Renal cortical epithelial cell (primary cell): ENCODE data around the gene LMAN1L. TPM values are rescaled to one million over a fixed set of nuclear protein-coding genes. Genes with fewer than 3 reads are reported as not detected.
"Not testable (repeated sequence)": the region's sequence is repeated elsewhere in the genome, so short reads cannot be mapped to it uniquely, and the experiment has no call there.

ENCODE experiments used
- DNase-seq: peaks from one replicate; pipeline ENCODE4 v3.0.0-alpha.2; 2011; ENCODE audit warnings: low read depth
- total RNA-seq: library from RNA; depleted of rRNA; stranded (reverse); fragments of >200 nt; gene quantifications from 2 replicates; pipeline ENCODE4 v1.2.3, GENCODE V29; 2014

The LMAN1L gene
- total RNA-seq, 1 donor from 2014 or later: not detected

DNA sequence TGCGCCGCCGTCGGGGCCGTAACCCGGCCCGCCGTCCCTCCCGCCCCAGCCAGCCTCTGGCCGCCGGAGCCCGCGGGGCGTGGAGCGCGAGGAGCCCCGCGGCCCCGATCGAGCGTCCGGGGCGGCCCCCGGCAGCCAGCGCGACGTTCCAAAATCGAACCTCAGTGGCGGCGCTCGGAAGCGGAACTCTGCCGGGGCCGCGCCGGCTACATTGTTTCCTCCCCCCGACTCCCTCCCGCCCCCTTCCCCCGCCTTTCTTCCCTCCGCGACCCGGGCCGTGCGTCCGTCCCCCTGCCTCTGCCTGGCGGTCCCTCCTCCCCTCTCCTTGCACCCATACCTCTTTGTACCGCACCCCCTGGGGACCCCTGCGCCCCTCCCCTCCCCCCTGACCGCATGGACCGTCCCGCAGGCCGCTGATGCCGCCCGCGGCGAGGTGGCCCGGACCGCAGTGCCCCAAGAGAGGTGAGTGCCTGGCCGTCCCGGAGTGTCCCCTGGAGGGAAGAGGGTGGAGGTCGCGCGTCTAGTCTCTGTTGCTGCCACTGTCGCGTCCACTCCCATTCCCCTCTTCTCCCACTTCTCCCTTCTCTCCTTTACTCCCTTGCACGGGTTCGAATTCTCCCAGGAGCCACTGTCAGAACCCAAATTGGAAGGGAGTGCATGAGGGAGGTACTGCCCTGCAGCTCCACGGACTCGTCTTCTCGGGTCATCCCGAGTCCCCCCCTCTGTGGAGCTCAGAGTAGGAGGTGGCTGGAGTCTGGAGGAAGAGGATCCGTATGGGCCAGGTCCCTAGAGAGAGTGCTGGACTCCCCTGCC, 30.2 kb upstream of the LMAN1L start:
- DNase-seq: no peak

DNA sequence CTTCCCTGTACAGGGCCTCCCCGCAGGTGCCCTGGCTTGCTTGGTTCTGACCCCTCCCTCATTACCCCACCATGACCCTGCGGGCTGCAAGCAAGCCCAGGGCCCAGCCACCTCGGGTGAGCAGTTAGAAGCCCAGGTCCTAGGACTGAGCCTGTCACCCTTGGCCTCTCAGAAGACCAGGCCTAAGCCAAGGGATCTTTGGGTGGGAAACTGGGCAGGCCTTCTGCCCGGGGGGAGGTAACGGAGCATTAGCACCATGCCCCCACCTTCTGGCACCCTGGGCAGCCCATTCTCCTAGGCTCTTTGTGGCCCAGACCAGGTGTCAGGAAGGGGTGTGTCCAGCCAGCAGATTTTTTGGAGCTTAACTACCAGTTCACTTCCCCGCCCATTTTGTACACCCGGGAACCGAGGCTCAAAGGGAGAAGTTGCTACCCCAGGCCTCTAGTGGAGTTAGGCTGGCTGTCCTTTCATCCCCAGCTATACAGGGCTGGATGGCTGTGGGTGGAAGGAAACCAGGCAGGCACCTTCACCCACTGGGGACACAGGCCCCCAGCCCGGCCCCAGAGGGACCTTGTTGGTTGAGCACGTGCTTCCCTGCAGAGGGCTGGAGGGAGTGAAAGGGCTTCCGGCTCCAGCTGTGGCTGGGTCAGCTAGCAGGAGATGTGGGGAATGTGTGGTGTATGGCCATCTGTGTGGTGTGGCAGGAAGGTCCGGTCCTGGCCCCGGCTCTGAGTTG, 29.4 kb upstream of the LMAN1L start:
- no peak for DNase-seq

DNA sequence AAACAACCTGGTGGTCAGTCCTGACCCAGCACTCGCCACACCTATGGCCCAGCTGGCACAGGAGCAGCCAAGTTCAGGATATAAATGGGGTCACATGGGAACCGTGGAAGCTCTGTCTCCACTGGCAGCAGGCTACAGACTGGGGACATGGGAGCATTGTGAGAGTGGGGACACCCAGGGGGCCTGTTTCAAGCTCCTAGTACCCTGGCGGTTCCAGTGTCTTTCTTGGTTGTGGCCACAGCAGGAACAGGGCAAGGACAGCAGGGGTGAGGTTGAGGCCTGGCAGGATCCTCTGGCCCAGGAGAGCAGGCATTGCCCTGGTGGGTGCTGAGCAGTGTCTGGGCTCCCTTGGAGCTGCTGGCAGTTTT, 28.8 kb upstream of the LMAN1L start:
- DNase-seq: no peak

DNA sequence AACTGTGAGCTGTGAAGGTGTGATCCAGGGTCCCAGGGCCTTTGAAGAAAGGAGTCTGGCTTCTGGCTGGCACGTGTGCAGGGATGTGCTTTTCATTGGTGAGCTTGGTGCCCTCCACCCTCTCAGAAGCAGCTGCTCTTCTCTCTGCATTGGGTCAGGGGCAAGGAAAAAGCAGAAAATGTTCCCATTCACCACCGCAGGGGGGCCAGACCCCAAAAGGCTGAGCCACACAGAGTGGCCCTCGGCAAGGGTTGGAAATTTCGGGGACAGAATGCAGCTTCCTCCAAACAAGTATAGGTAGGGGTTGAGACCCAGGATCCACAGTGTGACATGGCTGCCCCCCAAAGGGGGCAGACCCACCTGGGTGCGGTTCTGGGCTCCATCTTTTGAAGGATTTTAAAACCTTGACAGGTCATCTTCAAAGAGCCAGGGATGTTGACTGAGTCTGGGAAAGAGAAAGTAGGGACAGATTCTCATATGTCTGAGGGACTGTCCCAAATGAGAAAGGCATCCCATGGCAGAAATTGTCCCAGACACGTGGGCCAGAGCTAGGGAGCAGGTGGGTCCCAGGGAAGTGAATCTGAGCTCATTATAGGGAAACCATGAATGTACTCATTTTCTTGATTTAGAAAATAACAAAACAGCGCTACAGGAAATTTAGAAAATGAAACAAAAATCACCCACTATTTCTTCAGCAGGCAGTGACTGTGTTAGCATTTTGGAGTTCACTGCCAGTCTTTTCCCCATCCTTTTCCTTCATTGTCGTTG, 28.0 kb upstream of the LMAN1L start:
- DNase-seq: no peak

DNA sequence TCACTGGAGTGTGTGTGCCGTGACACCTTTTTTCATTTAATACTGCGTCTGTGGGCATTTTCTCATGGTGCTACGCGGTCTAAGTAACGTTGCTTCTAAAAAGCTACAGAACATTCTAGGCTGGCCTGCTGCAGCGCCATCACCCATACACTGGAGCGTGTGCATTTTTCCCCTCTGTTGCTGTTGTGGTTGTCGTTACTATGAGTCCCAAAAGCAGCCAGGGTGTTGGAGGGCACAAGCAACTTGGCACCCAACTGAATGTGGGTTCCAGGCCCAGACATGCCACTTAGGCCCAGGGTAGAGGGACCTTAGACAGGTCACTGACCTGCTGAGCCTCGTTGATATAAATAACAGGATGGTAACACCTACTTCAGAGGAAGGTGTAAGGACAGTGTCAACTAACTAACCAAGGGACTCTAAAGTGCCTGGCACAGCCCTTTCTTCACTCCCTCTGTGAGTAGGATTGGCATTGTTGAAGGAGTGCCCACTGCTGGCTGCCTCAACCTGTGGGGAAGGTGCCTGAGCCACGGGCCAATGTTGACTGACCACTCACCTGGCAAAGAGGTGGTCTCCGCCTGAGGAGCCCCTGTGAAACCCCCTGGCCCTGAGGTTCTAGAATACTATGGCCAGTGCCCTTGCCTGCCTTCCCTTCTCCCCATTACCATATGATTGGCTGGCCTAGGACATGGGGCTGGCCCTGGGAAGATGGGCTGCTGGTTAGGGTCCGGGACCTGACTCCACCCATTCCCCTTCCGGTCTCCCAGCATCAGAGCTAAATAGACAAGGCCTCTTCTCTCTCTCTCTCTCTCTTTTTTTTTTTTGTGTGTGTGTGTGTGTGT, 27.2 kb upstream of the LMAN1L start:
- no peak for DNase-seq

DNA sequence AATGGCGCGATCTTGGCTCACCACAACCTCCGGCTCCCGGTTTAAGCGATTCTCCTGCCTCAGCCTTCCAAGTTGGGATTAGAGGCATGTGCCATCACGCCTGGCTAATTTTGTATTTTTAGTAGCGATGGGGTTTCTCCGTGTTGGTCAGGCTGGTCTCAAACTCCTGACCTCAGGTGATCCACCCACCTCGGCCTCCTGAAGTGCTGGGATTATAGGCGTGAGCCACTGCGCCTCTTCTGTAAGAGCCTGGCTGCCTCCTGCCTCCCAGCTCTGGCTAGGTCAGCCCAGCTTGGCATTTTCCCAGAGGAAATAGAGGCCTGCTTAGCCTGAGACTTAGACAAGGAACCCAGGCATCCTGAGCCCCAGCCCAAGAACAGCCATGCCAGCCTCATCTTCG, 26.6 kb upstream of the LMAN1L start:
- DNase-seq: not testable (repeated sequence)

DNA sequence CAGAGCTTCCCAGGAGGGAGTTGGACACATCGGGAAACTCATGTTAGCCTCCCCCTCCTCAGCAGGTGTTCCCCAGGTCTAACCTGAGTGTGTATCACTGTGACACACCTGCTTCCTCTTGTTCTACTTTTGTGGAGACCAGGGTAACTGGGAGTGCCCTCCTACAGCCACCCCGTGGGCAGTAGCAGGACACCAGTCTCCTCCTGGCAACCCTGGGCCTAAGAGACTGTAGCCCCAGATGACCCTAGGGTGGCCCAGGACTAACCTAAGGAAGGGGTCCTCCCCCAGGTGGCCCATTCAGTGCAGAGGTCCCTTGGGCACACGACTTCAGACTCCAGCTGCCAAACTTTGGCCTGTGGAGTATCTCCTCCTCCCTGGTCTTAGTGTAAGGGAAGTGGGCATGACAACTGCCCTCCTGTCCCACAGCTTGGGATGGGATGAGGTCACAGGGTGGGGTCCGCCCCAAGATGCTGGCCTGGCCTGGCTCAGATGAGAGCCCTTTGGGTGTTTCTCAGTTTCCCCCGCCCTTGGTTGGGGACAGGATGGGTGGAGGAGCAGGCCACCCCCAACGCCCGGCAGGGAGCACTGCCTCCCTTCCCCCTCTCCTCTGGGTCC, 26.0 kb upstream of the LMAN1L start:
- DNase-seq: no peak

DNA sequence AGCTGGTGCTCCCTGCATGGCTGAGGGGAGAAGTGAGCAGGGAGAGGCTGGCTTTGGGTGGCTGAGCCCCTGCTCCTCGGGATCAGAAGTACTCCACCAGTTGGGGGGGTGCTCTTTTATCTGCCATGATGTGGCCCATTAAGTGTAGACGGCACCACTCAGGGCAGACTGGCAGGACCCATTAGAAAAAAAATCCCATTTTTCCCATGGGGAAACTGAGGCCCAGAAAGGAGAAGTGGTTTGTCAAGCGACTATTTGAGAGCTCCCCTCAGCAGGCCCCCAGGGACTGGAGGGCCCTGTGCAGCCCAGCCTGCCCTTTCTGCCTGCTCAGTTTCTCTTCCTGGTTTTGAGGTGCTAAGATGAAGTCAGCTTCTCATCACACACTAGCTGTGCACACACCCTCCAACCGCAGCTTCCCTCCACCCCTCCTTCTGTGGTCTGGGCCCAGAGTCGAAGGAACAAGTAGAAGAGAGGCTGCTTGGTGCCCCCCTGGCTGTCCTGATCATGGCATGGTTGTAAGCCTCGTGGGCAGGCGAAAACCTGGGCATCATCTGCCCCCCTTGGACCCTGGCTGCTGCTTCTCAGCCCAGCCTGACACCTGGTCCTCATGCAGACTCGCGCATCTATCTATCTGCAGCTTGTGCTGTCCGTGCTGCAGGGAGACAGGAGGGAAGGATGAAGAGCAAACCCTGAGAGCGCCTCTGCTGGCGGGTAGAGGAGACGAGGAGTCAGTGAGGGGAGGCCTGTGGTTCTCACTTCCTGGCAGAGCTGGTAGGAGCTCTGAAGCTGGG, 25.2 kb upstream of the LMAN1L start:
- no peak for DNase-seq

DNA sequence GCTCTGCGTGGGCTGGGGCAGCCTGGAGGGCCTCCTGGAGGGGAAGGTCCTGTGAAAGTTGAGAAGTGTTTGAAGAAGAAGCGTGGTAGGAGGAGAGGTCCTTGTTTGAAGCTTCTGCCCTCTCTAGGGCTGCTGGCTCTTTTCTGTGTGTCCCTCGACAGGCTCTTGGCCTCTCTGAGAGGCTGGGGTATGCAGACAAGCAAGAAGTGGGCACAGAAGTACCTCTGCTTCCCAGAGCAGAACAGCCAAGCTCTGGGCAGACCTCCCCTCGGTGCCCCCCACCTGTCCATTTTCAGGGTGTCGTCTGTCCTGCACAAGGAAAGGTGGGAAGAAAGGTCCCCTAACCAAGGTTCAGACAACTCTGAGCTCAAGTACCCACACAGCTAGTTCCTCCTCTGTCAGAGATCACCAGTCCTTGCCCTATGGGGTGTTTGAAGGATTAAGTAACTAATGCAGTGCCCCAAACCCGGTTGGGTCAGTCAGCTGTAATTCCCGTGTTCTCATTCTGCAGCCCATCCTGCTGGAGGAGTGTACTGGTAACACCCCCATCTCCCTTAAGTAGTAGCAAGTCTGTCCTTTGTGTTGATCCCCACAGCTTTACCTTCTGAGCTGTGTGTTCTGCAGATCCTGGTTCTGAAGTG, 24.5 kb upstream of the LMAN1L start:
- DNase-seq: no peak

DNA sequence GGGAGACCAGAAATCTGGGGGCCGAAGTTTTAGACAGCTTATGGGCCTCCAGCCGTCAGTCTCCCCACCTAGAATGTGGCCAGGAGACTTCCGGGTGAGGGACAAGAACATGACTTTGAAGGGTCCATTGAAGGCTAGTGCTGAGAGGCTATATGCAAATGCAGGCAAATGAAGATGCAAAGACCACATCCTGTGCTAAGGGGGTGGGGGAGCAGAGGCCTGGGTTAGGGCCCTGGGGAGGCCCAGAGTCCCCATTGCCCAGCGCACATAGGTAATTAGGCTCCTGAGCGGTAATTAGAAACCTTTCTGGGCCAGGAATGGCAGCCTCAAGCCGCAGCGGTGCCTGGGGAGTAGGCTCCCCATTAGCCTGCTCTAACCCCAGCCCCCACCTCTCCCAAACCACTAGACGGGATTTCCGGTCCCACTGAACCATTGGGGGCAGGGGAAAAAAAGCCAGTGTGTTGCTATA, 23.9 kb upstream of the LMAN1L start:
- DNase-seq: no peak

DNA sequence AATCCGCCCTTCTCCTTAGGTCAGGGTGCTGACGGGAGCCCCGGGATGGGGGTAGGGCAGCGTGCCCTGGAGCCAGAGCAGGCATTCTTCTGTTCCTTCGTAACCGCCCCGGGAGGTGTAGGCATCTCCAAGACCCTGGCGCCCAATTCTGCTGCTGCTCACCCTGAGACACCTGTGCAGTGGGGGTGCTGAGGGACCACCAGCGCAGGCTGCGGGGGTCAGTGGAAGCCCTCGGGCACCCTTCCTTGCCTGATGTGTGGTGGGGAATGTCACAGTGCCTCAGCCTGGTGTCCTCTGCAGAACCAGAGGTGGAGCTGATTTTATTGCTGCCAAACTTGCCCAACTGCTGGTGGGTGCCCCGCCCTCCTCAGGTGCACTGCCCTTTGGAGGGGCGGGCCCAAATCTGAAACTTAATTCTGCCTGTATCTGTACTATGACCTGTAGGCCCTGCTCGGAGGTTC, 23.4 kb upstream of the LMAN1L start:
- no peak for DNase-seq

DNA sequence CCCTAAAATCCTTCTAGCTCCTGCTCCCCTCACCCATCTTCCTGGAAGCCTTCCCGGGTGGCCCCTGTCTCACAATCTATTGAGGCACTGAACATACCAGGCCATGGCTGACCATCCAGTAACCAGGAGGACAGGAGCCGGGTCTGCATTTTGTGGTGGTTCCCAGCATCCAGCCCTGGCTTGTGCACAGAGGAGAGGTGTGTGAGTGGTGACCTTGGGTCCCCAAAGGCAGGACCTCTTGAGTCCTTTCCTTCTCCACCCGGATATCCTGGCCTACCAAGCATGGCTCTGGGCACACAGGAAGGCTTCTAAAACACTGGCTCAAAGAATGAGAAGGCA, 22.9 kb upstream of the LMAN1L start:
- no peak for DNase-seq

DNA sequence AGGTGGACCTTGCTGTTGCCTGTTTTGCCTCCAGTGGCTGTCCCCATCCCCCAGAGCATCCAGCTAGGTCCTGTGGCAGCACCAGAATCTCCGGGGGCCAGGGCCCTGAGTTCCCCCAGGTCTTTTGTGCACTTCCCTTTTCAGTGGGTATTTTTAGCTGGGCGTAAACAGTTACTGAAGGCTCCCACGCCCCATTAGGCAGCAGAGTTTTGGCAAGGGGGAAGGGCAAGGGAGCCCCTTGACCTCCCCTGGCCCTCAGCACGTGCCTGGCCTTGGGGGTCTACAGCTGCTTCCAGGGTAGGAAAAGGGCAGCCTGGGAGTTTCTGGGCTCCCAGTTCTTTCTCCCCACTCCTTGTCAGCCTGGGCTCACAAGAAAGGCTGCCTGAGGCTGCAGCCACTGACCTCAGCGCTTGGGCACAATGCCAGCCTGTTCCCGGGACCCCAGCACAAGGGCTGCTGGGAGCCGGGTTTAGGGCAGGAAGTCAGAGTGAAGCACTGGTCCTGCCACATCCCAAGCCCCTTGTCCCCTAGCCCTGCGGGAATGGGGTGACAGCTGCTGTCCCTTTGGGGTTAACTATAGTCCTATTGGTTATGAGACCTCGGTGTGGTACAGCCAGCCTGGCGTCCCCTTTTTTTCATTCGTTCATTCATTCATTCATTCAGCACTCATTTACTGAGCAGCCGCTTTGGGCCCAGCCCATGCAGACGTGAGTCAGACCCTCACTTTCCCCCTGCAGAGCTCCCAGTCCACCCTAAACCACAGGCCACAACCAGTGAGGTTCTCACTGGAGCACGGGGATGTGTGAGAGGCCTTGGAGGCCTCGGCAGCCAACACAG, 22.3 kb upstream of the LMAN1L start:
- DNase-seq: peak; percentile 80

DNA sequence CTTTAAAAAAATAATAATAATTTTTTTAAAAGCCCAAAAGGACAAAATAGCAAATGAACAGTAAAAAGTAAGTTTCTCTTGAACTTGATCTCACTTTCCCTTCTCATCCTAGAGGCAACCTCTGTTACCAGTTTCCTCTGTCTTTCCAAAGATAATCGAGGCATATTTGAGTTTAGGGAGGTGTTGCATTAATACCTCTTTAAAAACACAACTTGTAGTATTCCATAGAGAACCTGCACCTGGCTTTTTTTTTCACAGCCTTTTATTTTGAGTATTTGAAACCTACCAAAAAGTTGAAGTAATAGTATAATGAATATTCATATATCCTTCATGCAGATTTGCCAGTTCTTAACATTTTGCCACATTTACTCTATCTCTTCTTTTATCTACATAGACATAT, 21.6 kb upstream of the LMAN1L start:
- no peak for DNase-seq

DNA sequence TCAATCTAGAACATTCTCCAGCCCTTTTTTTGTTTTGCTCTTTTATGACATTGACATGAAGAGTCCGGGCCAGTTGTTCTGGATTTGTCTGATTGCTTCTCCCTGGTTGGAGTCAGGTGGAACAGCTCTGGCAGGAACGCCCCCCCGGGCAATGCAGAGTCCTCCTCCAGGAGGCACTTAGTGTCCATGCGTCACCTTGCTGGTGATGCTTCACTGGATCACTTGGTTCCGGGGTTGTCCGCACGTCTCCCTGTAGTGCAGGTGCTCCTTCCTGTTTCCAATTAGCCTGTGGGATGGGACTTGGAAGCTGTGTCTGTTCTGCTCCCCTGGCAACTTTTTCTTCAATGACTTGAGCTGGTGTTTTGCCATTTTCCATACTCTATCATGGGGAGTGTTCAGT, 21.0 kb upstream of the LMAN1L start:
- DNase-seq: no peak

DNA sequence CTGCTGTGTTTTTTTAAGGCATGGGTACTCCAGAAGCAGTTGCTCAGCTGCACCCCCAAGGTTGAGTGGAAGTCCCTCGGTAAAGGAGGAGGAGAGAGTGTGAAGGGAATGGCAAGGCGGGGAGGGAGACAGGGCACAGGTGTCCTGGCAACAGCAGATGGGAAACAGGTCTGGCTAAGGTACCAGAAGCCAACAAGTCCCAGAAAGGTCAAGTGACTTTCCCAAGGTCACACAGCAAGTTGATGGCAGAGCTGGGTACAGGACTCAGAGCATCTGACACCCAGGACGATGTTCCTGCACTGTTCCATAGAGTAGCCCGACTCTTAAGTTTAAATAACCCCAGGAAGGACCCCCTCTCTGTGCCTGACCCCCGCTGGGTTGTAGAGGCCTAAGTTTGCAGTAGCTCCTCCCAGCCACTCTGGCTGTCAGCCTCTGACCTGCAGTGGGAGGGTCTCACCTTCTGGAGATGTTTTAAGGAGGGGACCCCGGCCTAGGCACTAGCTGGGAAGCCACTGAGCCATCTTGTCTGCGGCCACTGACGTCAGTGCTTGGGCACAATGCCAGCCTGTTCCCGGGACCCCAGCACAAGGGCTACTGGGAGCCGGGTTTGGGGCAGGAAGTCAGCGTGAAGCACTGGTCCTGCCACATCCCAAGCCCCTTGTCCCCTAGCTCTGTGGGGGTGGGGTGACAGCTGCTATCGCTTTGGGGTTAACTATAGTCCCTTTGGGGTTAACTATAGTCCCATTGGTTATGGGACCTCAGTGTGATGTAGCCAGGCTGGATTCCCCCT, 20.2 kb upstream of the LMAN1L start:
- DNase-seq: no peak

DNA sequence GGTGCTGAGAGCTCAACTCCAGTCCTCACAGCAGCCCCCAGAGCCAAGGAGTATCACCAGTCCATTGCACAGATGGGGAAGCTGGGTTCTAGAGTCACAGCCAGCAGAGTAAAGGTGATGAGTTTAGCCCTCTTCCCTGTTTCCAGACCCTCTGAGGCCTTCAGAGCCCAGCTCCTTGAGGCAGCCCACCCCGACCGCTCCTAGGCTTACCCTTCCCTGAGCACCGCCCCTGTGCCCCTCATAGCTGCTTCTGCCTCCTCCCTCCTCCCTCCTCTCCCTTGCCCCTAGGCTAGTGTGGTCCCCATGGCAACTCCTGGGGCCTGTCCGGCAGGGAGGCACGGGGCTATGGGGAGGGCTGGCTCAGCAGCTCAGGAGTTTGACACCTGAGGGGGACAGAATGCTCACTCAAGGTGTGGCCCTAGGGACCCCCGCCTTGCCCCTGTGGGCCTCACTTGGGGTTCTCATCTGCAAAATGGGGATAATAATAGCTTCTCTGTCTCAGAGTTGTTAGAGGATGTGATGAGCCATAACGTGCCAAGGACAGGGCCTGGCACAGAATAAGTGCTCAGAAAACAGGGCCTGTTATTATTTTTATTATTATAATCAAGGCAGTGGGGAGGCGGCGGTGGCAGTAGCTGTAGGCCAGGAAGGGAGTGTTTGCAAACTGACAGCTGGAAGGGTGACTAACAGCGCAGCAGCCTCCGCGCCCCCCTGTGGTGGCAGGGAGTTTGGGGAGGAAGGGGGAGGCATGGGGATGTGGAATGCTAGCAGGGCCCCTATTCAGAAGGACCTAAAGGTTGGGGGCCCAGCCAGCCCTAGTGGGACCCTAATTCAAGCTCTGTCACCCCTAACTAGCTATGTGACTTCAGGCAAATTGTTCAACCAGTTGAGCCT, 19.3 kb upstream of the LMAN1L start:
- no peak for DNase-seq
